ENCODE measurements around the gene SLC39A12. TPM values are rescaled to one million over a fixed set of nuclear protein-coding genes. Genes with fewer than 3 reads are reported as not detected.

SLC39A12 gene
- total RNA-seq, 2 experiments from 2014 or later, result not detected

DNA sequence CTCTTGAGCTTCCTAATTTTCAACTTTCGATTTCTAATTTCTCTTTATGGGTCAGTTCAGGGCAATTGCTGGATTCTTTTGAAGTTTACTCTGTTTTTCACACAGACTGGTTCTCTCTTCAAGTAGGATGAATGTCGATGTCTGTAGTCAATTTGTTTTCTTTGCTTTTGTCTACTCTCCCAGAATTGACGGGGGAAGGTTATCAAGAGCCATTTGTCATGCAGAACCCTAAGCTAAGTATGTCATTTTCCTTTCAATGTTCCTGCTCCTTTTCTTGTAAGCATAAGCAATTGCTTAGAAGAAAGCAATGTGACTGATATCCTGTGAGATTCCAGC, 53.7 kb downstream of the SLC39A12 start:
- DNase-seq (no peak), ATAC-seq (ENCODE audit: poor library complexity) (no peak)
- ChIA-PET CTCF (no interaction called here), POLR2A (no interaction called here)
- Mint-ChIP-seq H3K27me3 (peaks cover 5% of the 10 kb centered on the region), H3K27ac (no peak overlapping the region), H3K36me3 (ENCODE audit: low read depth) (no peaks in the 10 kb centered on the region), H3K4me3 (no peak overlapping the region), H3K4me1 (ENCODE audit: low read depth) (no peaks in the 10 kb centered on the region), H3K9me3 (no peaks in the 10 kb centered on the region)
- Histone ChIP-seq H3K4me3 (ENCODE audit: low read length) (no peak overlapping the region), H3K4me1 (ENCODE audit: insufficient read depth, low read length) (no peaks in the 10 kb centered on the region), H3K27ac (ENCODE audit: low read depth in 1 of 2, low read length in 2 of 2) (no peak overlapping the region), H3K36me3 (ENCODE audit: insufficient read depth, low read length) (no peaks in the 10 kb centered on the region), H3K9me3 (ENCODE audit: control insufficient read depth in 1 of 2, insufficient read depth in 1 of 2, low read length in 2 of 2) (no peaks in the 10 kb centered on the region), H3K27me3 (ENCODE audit: control insufficient read depth in 1 of 2, insufficient read depth in 2 of 2, low read length in 2 of 2) (no peaks in the 10 kb centered on the region)
- intact Hi-C loops (cut with DNase I, micrococcal nuclease), result no loop called here
- TF ChIP-seq, protein P1, sequence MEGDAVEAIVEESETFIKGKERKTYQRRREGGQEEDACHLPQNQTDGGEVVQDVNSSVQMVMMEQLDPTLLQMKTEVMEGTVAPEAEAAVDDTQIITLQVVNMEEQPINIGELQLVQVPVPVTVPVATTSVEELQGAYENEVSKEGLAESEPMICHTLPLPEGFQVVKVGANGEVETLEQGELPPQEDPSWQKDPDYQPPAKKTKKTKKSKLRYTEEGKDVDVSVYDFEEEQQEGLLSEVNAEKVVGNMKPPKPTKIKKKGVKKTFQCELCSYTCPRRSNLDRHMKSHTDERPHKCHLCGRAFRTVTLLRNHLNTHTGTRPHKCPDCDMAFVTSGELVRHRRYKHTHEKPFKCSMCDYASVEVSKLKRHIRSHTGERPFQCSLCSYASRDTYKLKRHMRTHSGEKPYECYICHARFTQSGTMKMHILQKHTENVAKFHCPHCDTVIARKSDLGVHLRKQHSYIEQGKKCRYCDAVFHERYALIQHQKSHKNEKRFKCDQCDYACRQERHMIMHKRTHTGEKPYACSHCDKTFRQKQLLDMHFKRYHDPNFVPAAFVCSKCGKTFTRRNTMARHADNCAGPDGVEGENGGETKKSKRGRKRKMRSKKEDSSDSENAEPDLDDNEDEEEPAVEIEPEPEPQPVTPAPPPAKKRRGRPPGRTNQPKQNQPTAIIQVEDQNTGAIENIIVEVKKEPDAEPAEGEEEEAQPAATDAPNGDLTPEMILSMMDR (IDR thresholded peaks at IDR 0.05), result no peak

DNA sequence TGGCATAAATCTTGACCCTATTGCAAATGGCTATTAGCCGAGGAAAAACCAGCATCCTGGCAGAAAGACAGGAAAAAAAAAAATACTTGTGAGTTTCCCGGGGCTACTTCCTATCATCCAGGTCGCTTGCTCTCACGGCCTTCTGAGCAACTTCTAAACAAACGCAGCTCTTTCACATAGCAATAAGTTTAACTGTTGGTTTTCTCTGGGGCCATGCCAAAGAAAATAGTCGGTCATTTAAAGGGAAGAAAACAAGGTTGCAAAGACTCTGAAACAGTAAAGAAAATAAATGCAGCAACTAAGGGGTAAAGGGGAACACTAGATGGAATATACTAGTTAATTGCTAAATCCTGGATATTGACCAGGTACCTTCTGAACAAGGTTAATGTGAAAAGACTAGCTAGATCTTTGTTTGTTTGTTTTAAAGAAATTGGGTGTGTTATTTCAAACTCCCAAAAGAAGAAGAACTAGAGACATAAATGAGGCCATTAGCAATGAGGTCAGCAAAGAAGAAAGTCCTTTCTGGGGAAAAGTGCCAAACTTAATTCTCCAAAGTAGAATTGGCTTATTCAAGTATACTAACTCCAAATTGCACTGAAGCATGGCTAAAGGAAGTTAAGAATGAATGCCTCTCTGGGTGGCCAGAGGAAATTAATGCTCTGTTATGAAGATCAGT, 54.2 kb downstream of the SLC39A12 start:
- H3K27ac Mint-ChIP-seq, result no peak overlapping the region
- CTCF ChIA-PET, result no interaction called here
- H3K27me3 Mint-ChIP-seq, result peaks cover 5% of the 10 kb centered on the region
- H3K36me3 ChIP-seq (ENCODE audit: insufficient read depth, low read length), result no peaks in the 10 kb centered on the region
- POLR2A ChIA-PET, result no interaction called here
- H3K9me3 ChIP-seq (ENCODE audit: control insufficient read depth in 1 of 2, insufficient read depth in 1 of 2, low read length in 2 of 2), result no peaks in the 10 kb centered on the region
- H3K36me3 Mint-ChIP-seq (ENCODE audit: low read depth), result no peaks in the 10 kb centered on the region
- H3K9me3 Mint-ChIP-seq, result no peaks in the 10 kb centered on the region
- H3K27me3 ChIP-seq (ENCODE audit: control insufficient read depth in 1 of 2, insufficient read depth in 2 of 2, low read length in 2 of 2), result no peaks in the 10 kb centered on the region
- H3K4me3 ChIP-seq (ENCODE audit: low read length), result no peak overlapping the region
- TF ChIP-seq, protein P1 (IDR thresholded peaks at IDR 0.05), result no peak
- H3K4me3 Mint-ChIP-seq, result no peak overlapping the region
- no peaks in the 10 kb centered on the region for H3K4me1 Mint-ChIP-seq (ENCODE audit: low read depth)
- intact Hi-C loops (cut with DNase I, micrococcal nuclease), result no loop called here
- H3K27ac ChIP-seq (ENCODE audit: low read depth in 1 of 2, low read length in 2 of 2), result no peak overlapping the region
- DNase-seq, result no peak
- no peaks in the 10 kb centered on the region for H3K4me1 ChIP-seq (ENCODE audit: insufficient read depth, low read length)
- no peak for ATAC-seq (ENCODE audit: poor library complexity)

DNA sequence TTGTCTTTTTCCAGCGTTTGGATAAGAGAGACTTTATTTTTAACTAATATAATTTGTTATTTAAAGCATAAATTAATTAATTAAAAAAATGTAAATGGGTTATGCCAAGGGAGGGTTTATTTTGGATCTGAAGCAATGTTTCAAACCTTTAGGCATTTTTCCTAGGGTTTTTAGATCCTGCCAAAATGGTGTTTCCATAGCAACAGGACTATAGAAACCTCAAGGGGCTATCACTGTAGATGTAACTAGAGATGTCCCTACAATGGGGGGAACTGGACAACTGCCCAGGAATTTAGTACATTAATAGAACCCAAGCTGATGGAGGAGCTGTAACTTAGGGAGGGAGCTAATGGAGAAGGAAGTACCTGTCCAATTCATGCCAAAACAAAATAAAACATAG, 57.3 kb downstream of the SLC39A12 start:
- no peaks in the 10 kb centered on the region for H3K36me3 ChIP-seq (ENCODE audit: insufficient read depth, low read length)
- H3K4me1 ChIP-seq (ENCODE audit: insufficient read depth, low read length), result no peaks in the 10 kb centered on the region
- ChIA-PET POLR2A (no interaction called here), CTCF (no interaction called here)
- no peaks in the 10 kb centered on the region for H3K4me1 Mint-ChIP-seq (ENCODE audit: low read depth)
- no peak overlapping the region for H3K4me3 ChIP-seq (ENCODE audit: low read length)
- H3K9me3 Mint-ChIP-seq, result no peaks in the 10 kb centered on the region
- H3K27ac ChIP-seq (ENCODE audit: low read depth in 1 of 2, low read length in 2 of 2), result no peak overlapping the region
- H3K27me3 ChIP-seq (ENCODE audit: control insufficient read depth in 1 of 2, insufficient read depth in 2 of 2, low read length in 2 of 2), result no peaks in the 10 kb centered on the region
- H3K9me3 ChIP-seq (ENCODE audit: control insufficient read depth in 1 of 2, insufficient read depth in 1 of 2, low read length in 2 of 2), result no peaks in the 10 kb centered on the region
- no peak overlapping the region for H3K4me3 Mint-ChIP-seq
- ATAC-seq (ENCODE audit: poor library complexity), result no peak
- H3K27ac Mint-ChIP-seq, result no peak overlapping the region
- TF ChIP-seq, protein P1 (IDR thresholded peaks at IDR 0.05), result no peak
- H3K27me3 Mint-ChIP-seq, result peaks cover 5% of the 10 kb centered on the region
- intact Hi-C loops (cut with DNase I, micrococcal nuclease), result no loop called here
- DNase-seq, result no peak
- H3K36me3 Mint-ChIP-seq (ENCODE audit: low read depth), result no peaks in the 10 kb centered on the region

Measured in CD4-positive, alpha-beta T cell (primary cell).